Panc1 (cell line): ENCODE data around the gene ANKMY1. TPM values are rescaled to one million over a fixed set of nuclear protein-coding genes. Genes with fewer than 3 reads are reported as not detected.

Experiments
- ATAC-seq: fragments of 200-7000 bp; cut with Tn5 transposase; 2 replicates; pipeline ENCODE4 v1.9.1; 2020; ENCODE audit warnings: mild to moderate bottlenecking, moderate library complexity
- BruUV-seq: library from RNA; stranded (reverse); fragments of 400-500 nt; replicated peaks from 2 replicates; lab custom pipeline; 2021; lab: Mats Ljungman, UMichigan
- CTCF ChIA-PET: fragments of 300-600 bp; sonication (Branson Sonifier 250); formaldehyde crosslinking; loops from one replicate; lab custom pipeline; 2022; ENCODE audit warnings: antibody characterized with exemption; lab: Charles Lee
- POLR2A ChIA-PET: fragments of 300-600 bp; sonication (Branson Sonifier 250); formaldehyde crosslinking; loops from one replicate; lab custom pipeline; 2022; ENCODE audit warnings: antibody characterized with exemption; lab: Charles Lee
- DNase-seq: peaks from one replicate; pipeline ENCODE4 v3.0.0-alpha.2; 2010; ENCODE audit warnings: low read depth, low spot score
- H3K27ac ChIP-seq: 2 replicates; pipeline ENCODE4 v1.5.1; 2011; ENCODE audit warnings: mild to moderate bottlenecking, low read length, inconsistent platforms
- H3K27me3 ChIP-seq: fragments of 200-500 bp; sonication (Bioruptor generic); 2 replicates; pipeline ENCODE4 v1.6.0; 2014; ENCODE audit warnings: low read length, inconsistent platforms; ENCODE audit not compliant: control insufficient read depth, insufficient read depth
- H3K36me3 ChIP-seq: fragments of 200-500 bp; sonication (Bioruptor generic); 2 replicates; pipeline ENCODE4 v1.5.1; 2014; ENCODE audit warnings: inconsistent platforms, mild to moderate bottlenecking, low read length, moderate library complexity; ENCODE audit not compliant: control insufficient read depth, insufficient read depth
- H3K4me1 ChIP-seq: 2 replicates; pipeline ENCODE4 v1.5.1; 2011; ENCODE audit warnings: inconsistent platforms, mild to moderate bottlenecking, low read length, moderate library complexity; ENCODE audit not compliant: control insufficient read depth, insufficient read depth
- H3K4me3 ChIP-seq, 2 experiments: 2 replicates each; pipeline ENCODE4 v1.5.1; 2011 to 2012; ENCODE audit warnings: low read depth in 2 of 2, low read length in 2 of 2, mild to moderate bottlenecking in 2 of 2, inconsistent platforms in 1 of 2, moderate library complexity in 1 of 2
- H3K9me3 ChIP-seq: fragments of 200-500 bp; sonication (Bioruptor generic); 2 replicates; pipeline ENCODE4 v1.5.1; 2014; ENCODE audit warnings: low read depth, mild to moderate bottlenecking, inconsistent platforms, low read length, moderate library complexity; ENCODE audit not compliant: control insufficient read depth, insufficient read depth
- POLR2AphosphoS5 ChIP-seq: IDR thresholded peaks from 2 replicates; pipeline ENCODE4 v1.6.1; 2012; ENCODE audit warnings: mild to moderate bottlenecking, low read depth, low read length, moderate library complexity
- SIN3A ChIP-seq: IDR thresholded peaks from 2 replicates; pipeline ENCODE4 v1.6.1; 2012; ENCODE audit warnings: low read depth, mild to moderate bottlenecking, low read length, moderate library complexity, borderline replicate concordance; ENCODE audit not compliant: insufficient read depth
- TCF7L2 ChIP-seq: IDR thresholded peaks from 2 replicates; pipeline ENCODE4 v1.6.1; 2011; ENCODE audit warnings: mild to moderate bottlenecking, low read depth, low read length, inconsistent platforms
- in situ Hi-C: cut with HindIII; loops from 2 replicates; pipeline ENCODE4 v1.10.0; 2016; ENCODE audit warnings: low sequenced_read_pairs, low pct_unique_long_range_greater_than_20kb
- intact Hi-C: fragments of 100-400 bp; cut with micrococcal nuclease; formaldehyde crosslinking; loops from one replicate; pipeline ENCODE4 v1.10.0; 2022; ENCODE audit not compliant: unreplicated experiment
- total RNA-seq: library from RNA; stranded (reverse); gene quantifications from one replicate; pipeline ENCODE4 v1.2.1, GENCODE V29; 2021; ENCODE audit not compliant: unreplicated experiment
- TF ChIP-seq, protein P1 (sequence below): fragments of 450-650 bp; IDR thresholded peaks from 2 replicates; pipeline ENCODE4 v1.5.1; 2017; ENCODE audit warnings: mild to moderate bottlenecking
- TF ChIP-seq, protein P2 (sequence below), 2 experiments: IDR thresholded peaks; 2 replicates each; pipeline ENCODE4 v1.6.1; 2011 to 2012; ENCODE audit warnings: low read depth in 2 of 2, control low read depth in 1 of 2, low read length in 1 of 2, mild to moderate bottlenecking in 1 of 2, moderate library complexity in 1 of 2; ENCODE audit not compliant: insufficient read depth in 1 of 2

The ANKMY1 gene
- total RNA-seq, 1 experiment from 2014 or later = 19.5 TPM

DNA sequence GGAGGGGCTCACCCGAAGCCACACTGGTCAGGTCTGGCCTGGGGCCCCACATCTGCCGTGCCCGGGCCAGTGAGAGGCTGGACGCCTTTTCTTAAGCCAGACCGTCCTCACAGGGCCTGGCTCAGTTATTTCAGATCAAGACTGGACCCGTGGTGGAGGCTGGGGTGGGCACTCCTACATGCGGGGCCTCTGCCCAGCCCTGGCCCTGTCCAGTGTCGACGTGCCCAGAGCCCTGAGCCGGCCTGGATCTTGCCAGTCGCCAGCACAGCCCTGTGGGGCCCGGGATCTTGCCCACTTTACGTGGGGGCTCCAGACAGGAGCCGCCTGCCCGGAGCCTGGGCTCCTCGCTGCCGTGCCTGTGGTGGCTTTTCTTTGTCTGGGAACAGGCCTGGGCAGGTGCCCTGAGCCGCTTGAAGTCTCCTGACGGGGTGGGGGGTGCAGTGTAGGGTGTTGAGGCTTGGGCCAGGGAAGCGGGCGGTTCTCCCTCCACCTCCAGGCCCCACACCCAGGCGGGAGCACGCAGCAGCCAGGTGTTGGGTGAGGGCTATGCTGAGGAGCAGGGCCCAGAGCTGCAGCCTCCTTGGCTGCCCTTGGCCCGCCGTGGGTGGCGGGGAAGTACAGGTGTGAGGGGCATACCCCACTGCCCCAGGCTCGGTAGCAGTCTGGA lies 116.3 kb downstream of the ANKMY1 start:
- no peaks in the 10 kb centered on the region for H3K36me3 ChIP-seq
- H3K27ac ChIP-seq = no peak overlapping the region
- peaks cover 2% of the 10 kb centered on the region; the same call in 1 of the 2 replicates for H3K4me1 ChIP-seq
- no peaks in the 10 kb centered on the region for H3K9me3 ChIP-seq
- no peak for ATAC-seq
- intact Hi-C loops (no loop called here), in situ Hi-C loops (no loop called here)
- CTCF ChIA-PET = interaction anchor here (0.6 kb wide), 1 partner anchor 291 kb away, joined by 4 read pairs; no protein-coding TSS in a partner anchor
- no peaks in the 10 kb centered on the region for H3K27me3 ChIP-seq
- no peak for DNase-seq
- TF ChIP-seq, protein P1, sequence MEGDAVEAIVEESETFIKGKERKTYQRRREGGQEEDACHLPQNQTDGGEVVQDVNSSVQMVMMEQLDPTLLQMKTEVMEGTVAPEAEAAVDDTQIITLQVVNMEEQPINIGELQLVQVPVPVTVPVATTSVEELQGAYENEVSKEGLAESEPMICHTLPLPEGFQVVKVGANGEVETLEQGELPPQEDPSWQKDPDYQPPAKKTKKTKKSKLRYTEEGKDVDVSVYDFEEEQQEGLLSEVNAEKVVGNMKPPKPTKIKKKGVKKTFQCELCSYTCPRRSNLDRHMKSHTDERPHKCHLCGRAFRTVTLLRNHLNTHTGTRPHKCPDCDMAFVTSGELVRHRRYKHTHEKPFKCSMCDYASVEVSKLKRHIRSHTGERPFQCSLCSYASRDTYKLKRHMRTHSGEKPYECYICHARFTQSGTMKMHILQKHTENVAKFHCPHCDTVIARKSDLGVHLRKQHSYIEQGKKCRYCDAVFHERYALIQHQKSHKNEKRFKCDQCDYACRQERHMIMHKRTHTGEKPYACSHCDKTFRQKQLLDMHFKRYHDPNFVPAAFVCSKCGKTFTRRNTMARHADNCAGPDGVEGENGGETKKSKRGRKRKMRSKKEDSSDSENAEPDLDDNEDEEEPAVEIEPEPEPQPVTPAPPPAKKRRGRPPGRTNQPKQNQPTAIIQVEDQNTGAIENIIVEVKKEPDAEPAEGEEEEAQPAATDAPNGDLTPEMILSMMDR = no peak
- TF ChIP-seq POLR2AphosphoS5 (no peak), TCF7L2 (no peak), SIN3A (no peak)
- TF ChIP-seq, protein P2, sequence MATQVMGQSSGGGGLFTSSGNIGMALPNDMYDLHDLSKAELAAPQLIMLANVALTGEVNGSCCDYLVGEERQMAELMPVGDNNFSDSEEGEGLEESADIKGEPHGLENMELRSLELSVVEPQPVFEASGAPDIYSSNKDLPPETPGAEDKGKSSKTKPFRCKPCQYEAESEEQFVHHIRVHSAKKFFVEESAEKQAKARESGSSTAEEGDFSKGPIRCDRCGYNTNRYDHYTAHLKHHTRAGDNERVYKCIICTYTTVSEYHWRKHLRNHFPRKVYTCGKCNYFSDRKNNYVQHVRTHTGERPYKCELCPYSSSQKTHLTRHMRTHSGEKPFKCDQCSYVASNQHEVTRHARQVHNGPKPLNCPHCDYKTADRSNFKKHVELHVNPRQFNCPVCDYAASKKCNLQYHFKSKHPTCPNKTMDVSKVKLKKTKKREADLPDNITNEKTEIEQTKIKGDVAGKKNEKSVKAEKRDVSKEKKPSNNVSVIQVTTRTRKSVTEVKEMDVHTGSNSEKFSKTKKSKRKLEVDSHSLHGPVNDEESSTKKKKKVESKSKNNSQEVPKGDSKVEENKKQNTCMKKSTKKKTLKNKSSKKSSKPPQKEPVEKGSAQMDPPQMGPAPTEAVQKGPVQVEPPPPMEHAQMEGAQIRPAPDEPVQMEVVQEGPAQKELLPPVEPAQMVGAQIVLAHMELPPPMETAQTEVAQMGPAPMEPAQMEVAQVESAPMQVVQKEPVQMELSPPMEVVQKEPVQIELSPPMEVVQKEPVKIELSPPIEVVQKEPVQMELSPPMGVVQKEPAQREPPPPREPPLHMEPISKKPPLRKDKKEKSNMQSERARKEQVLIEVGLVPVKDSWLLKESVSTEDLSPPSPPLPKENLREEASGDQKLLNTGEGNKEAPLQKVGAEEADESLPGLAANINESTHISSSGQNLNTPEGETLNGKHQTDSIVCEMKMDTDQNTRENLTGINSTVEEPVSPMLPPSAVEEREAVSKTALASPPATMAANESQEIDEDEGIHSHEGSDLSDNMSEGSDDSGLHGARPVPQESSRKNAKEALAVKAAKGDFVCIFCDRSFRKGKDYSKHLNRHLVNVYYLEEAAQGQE (IDR thresholded peaks at IDR 0.05; ENCODE audit: insufficient read depth in 1 of 2, low read depth in 2 of 2, low read length in 1 of 2) = no peak
- no peak overlapping the region for H3K4me3 ChIP-seq
- POLR2A ChIA-PET = interaction anchor here (0.6 kb wide), 1 partner anchor 42 kb away, joined by 3 read pairs; no protein-coding TSS in a partner anchor
- no TSS peak for BruUV-seq

DNA sequence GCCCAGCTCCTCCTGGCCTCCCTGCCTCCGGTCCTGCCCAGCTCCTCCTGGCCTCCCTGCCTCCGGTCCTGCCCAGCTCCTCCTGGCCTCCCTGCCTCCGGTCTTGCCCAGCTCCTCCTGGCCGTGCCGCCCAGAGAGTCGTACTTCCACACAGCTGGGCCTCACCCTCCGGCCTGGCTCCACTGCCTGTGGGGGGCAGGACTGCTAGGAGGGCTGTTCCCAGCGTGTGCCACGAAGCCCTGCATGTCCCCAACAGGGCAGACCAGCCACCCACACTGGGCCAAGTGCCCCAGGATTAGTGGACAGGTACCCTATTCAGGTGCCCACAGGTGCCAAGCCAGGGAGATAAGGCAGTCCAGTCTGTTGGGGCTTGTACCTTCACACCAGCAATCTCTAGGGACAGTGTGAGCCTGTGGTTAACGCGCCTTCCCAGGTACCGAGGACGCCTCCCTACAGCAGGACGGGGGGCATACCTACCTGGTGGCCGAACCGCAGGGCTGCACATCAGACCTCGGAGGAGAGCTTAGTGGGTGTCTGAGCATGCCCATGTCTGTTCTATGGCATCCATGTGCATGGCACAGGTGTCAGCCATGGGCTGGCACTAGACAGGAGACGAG lies 117.0 kb downstream of the ANKMY1 start:
- peaks cover 2% of the 10 kb centered on the region; the same call in 1 of the 2 replicates for H3K4me1 ChIP-seq
- ATAC-seq = no peak
- H3K36me3 ChIP-seq = no peaks in the 10 kb centered on the region; the same call in 1 of the 2 replicates
- ChIA-PET POLR2A (no interaction called here), CTCF (interaction anchor here (0.7 to 1.5 kb wide), 2 partner anchors 208 to 380 kb away, joined by 3 to 8 read pairs; no protein-coding TSS in a partner anchor)
- intact Hi-C loops (no loop called here), in situ Hi-C loops (no loop called here)
- DNase-seq = no peak
- H3K27ac ChIP-seq = no peak overlapping the region
- BruUV-seq = no TSS peak
- no peaks in the 10 kb centered on the region for H3K9me3 ChIP-seq
- no peak overlapping the region for H3K4me3 ChIP-seq
- TF ChIP-seq, protein P2 (IDR thresholded peaks at IDR 0.05; ENCODE audit: insufficient read depth in 1 of 2, low read depth in 2 of 2, low read length in 1 of 2) = no peak
- TF ChIP-seq, protein P1 = no peak
- TF ChIP-seq SIN3A (no peak), TCF7L2 (no peak), POLR2AphosphoS5 (no peak)
- no peaks in the 10 kb centered on the region for H3K27me3 ChIP-seq
